GM12864 (cell line): Measurements from ENCODE around the gene DUSP5.

Experiments used
- DNase-seq: peaks from one replicate; pipeline ENCODE4 v3.0.0-alpha.2; 2011; ENCODE audit warnings: low read depth
- H3K4me3 ChIP-seq: 2 replicates; pipeline ENCODE4 v1.5.1; 2011; ENCODE audit warnings: mild to moderate bottlenecking, low read depth, low read length, control low read depth
- TF ChIP-seq, protein P1 (sequence below): IDR thresholded peaks from 2 replicates; pipeline ENCODE4 v1.5.1; 2011; ENCODE audit warnings: low read depth, mild to moderate bottlenecking, moderate library complexity, low read length, control low read depth, inconsistent platforms; ENCODE audit errors: missing control alignments

The DUSP5 gene

DNA sequence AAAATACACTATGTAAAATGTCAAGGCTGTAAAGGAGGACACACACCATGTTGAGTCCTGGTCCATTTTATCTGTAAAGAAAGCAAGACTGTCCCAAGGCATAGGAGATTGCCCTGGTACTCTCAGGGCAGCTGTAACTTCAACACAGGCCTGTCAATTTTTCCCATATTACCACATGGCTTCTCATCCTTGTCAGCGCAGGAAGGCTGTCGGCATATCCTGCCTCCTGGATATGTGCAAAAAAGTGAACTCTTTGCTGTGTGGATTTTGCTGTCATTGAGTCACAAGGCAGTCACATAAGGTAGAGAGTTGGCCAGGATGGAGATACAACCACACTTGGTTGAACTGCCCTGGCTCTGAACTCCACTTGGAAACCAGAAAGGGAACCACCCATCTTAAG lies 8.7 kb downstream of the DUSP5 start:
- no peak for DNase-seq
- no peak overlapping the region for H3K4me3 ChIP-seq
- TF ChIP-seq, protein P1, sequence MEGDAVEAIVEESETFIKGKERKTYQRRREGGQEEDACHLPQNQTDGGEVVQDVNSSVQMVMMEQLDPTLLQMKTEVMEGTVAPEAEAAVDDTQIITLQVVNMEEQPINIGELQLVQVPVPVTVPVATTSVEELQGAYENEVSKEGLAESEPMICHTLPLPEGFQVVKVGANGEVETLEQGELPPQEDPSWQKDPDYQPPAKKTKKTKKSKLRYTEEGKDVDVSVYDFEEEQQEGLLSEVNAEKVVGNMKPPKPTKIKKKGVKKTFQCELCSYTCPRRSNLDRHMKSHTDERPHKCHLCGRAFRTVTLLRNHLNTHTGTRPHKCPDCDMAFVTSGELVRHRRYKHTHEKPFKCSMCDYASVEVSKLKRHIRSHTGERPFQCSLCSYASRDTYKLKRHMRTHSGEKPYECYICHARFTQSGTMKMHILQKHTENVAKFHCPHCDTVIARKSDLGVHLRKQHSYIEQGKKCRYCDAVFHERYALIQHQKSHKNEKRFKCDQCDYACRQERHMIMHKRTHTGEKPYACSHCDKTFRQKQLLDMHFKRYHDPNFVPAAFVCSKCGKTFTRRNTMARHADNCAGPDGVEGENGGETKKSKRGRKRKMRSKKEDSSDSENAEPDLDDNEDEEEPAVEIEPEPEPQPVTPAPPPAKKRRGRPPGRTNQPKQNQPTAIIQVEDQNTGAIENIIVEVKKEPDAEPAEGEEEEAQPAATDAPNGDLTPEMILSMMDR, result no peak

DNA sequence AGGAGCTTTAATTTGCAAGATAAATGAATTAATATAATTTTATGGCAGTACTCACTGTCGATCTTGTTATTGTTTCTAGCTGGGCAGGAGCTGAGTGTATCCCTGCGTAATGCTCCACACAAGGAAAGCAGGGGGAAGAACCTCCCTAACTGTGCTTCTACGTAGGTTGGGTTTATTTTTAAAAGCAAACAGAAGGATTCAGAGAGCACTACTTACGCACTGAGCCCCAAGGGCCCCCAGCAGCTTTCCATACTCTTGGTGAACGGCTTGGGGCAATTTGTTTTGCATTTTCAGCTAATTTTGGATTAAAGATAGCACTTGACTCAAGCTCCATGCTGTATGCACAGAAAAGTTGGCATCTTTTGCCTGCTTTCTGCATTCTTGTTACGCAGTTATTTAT lies 9.6 kb downstream of the DUSP5 start:
- TF ChIP-seq, protein P1, result no peak
- no peak overlapping the region for H3K4me3 ChIP-seq
- DNase-seq, result no peak

DNA sequence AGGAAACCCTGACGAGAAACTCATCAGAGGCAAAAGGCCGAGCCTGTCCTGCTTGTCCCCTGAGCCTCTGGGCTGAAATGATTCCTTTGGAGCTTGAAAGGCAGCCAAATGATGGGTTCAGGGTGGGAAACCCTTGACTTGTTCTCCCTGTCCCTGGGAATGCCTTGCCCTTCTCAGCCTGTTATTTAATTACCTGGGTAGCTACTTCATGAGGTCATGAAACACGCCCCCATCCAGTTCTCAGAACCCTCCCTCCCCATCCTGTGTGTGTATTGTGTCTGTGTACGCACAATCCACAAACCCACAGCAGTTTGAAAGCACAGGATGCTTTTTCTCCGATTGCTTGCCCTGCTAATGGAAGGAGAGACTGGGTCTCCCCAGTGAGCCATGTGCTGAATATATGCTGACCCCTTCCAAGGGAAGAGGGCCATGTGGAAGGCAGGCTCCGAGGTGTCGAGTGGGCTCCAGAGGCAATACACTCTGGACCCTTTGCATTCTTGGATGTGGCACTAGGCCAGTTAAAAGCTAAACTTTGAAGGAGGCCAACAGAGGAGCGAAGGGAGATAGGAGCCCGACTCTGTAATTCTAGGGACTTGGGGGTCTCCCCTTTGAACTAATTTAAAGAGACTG lies 10.6 kb downstream of the DUSP5 start:
- TF ChIP-seq, protein P1, result no peak
- no peak overlapping the region for H3K4me3 ChIP-seq
- DNase-seq, result no peak

DNA sequence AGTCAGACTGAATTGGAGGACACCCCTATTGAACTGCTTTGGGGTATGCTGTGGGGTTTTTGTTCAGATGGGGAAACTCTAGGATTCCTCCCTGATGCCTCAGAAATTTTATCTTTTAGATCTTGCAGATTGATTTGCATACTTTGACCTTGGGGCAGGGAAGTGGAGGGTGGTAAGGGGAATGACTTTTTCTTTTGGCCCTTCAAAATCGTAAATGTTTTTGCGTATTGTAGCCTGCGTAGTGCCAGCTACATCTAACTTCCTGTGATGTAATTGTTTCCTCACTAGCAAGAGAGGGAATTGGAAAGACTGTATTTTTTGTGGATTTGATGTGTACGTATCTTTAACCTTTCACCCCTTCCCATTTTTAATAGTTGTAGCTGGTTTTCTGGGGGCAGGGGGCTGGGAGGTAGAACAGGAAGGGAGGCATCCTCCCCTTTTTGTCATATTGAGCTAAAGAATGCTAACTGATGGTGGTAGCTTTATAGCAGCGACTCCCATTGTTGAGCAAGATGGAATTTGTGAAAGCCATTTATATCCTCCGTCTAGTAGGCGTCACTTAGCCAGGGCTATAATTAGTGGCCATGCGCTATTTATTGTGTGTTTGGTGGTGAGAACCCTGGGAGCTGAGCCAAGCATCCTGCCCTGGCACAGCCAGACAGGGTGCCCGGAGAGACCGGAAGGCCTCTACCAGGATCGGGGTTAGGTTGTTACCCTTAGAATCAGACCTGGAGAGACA lies 11.3 kb downstream of the DUSP5 start:
- no peak for DNase-seq
- TF ChIP-seq, protein P1, result no peak
- H3K4me3 ChIP-seq, result no peak overlapping the region

DNA sequence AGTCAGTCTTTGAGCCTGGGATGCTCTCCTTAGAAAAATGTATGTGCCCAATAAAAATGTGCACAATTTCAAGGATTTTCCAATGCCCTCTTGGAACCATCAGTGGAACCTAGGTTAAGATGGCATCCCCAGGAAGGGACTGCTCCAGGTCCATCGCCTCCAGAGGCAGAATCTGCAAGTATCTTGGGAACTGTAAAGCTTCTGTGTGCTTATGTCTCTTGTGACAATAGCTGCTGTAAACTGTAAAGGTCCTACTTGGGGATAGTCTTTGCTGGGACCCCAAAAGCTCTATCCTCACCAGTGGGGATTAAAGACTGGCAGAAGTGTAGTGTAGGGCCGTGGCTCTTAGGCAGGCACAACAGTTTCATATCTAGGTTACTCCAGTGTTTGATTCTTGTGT lies 11.9 kb downstream of the DUSP5 start:
- DNase-seq, result no peak
- no peak overlapping the region for H3K4me3 ChIP-seq
- TF ChIP-seq, protein P1, result no peak

DNA sequence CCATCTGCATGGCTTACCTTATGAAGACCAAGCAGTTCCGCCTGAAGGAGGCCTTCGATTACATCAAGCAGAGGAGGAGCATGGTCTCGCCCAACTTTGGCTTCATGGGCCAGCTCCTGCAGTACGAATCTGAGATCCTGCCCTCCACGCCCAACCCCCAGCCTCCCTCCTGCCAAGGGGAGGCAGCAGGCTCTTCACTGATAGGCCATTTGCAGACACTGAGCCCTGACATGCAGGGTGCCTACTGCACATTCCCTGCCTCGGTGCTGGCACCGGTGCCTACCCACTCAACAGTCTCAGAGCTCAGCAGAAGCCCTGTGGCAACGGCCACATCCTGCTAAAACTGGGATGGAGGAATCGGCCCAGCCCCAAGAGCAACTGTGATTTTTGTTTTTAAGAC lies 12.4 kb downstream of the DUSP5 start:
- no peak overlapping the region for H3K4me3 ChIP-seq
- DNase-seq, result no peak
- TF ChIP-seq, protein P1, result no peak

DNA sequence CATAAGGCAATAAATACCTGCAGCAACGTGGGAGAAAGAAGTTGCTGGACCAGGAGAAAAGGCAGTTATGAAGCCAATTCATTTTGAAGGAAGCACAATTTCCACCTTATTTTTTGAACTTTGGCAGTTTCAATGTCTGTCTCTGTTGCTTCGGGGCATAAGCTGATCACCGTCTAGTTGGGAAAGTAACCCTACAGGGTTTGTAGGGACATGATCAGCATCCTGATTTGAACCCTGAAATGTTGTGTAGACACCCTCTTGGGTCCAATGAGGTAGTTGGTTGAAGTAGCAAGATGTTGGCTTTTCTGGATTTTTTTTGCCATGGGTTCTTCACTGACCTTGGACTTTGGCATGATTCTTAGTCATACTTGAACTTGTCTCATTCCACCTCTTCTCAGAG lies 13.0 kb downstream of the DUSP5 start:
- TF ChIP-seq, protein P1, result no peak
- no peak for DNase-seq
- H3K4me3 ChIP-seq, result no peak overlapping the region
